ENCODE measurements around the gene PYDC1.

DNA sequence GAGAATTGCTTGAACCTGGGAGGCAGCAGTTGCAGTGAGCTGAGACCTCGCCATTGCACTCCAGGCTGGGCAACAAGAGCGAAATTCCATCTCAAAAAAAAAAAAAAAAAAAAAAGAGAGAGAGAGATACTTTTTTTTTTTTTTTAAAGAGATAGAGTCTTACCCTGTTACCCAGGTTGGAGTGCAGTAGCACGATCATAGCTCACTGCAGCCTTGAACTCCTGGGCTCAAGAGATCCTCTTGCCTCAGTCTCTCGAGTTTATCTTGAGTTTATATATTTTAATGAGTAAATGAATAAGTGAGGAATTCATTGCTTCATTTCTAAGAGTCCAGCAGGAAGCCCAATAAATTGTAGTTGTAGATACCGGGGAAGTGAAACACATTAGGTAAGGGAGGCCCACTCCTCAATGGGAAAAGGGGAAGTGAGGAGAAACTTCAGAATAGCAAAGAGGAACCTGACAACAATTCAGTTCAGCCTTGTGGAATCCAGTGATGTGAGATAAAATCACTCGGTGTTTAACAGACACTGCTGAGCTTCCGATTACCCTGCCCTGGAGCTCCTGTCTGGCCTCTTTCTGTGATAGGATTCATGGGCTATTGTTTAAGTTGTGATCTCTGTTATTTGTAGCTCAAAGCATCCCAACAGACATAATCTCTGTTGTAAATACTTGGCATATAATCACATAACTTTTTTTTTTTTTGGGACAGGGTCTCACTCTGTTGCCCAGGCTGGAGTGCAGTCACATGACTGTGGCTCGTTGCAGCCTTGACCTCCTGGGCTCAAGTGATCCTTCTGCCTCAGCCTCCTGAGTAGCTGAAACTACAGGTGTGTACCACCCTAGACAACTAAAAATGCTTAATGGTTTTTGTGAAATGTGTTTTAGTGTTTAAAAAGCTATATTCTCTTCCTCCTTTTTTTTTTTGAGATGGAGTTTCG is 27.1 kb upstream of the PYDC1 start:
- TF ChIP-seq, protein P1, sequence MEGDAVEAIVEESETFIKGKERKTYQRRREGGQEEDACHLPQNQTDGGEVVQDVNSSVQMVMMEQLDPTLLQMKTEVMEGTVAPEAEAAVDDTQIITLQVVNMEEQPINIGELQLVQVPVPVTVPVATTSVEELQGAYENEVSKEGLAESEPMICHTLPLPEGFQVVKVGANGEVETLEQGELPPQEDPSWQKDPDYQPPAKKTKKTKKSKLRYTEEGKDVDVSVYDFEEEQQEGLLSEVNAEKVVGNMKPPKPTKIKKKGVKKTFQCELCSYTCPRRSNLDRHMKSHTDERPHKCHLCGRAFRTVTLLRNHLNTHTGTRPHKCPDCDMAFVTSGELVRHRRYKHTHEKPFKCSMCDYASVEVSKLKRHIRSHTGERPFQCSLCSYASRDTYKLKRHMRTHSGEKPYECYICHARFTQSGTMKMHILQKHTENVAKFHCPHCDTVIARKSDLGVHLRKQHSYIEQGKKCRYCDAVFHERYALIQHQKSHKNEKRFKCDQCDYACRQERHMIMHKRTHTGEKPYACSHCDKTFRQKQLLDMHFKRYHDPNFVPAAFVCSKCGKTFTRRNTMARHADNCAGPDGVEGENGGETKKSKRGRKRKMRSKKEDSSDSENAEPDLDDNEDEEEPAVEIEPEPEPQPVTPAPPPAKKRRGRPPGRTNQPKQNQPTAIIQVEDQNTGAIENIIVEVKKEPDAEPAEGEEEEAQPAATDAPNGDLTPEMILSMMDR (conservative IDR thresholded peaks at IDR 0.05 in 1 of 2, IDR thresholded peaks at IDR 0.05 in 1 of 2; ENCODE audit: low read depth in 1 of 2, low read length in 2 of 2), result no peak
- no peak for TF ChIP-seq EZH2 (IDR thresholded peaks at IDR 0.05; ENCODE audit: low read length, missing control alignments)
